A673 (cell line): ENCODE measurements around the gene ROM1. TPM values are rescaled to one million over a fixed set of nuclear protein-coding genes. Genes with fewer than 3 reads are reported as not detected.

Experiments
- BruUV-seq: library from RNA; stranded (reverse); fragments of 400-500 nt; replicated peaks from 2 replicates; lab custom pipeline; 2021; lab: Mats Ljungman, UMichigan
- CTCF ChIA-PET: fragments of 300-600 bp; sonication (Branson Sonifier 250); formaldehyde crosslinking; loops from one replicate; lab custom pipeline; 2022; ENCODE audit warnings: antibody characterized with exemption; lab: Charles Lee
- POLR2A ChIA-PET: fragments of 300-600 bp; sonication (Branson Sonifier 250); formaldehyde crosslinking; loops from one replicate; lab custom pipeline; 2022; ENCODE audit warnings: antibody characterized with exemption; ENCODE audit not compliant: low non-redundant PET; lab: Charles Lee
- DNase-seq: peaks from one replicate; pipeline ENCODE4 v3.0.0-alpha.2; 2015; ENCODE audit warnings: low spot score
- H3K27ac ChIP-seq: fragments of 200-600 bp; sonication (generic); 2 replicates; pipeline ENCODE4 v1.5.1; 2016; ENCODE audit warnings: mixed run types, low read depth, mild to moderate bottlenecking, mixed read lengths, antibody characterized with exemption, low read length; ENCODE audit not compliant: poor library complexity, severe bottlenecking
- H3K27me3 ChIP-seq: fragments of 200-600 bp; sonication (generic); replicated peaks from 2 replicates; pipeline ENCODE4 v1.6.1; 2017; ENCODE audit warnings: mixed run types, low read depth, mild to moderate bottlenecking, mixed read lengths, antibody characterized with exemption, low read length; ENCODE audit not compliant: insufficient read depth, poor library complexity
- H3K36me3 ChIP-seq: fragments of 200-600 bp; sonication (generic); 2 replicates; pipeline ENCODE4 v1.6.1; 2016; ENCODE audit warnings: mixed run types, mild to moderate bottlenecking, mixed read lengths, antibody characterized with exemption, low read length; ENCODE audit not compliant: insufficient read depth, poor library complexity, severe bottlenecking
- H3K4me1 ChIP-seq: fragments of 200-600 bp; sonication (generic); 2 replicates; pipeline ENCODE4 v1.6.1; 2017; ENCODE audit warnings: mixed run types, mild to moderate bottlenecking, mixed read lengths, antibody characterized with exemption, low read length; ENCODE audit not compliant: insufficient read depth, poor library complexity, severe bottlenecking
- H3K4me3 ChIP-seq: fragments of 200-600 bp; sonication (generic); 2 replicates; pipeline ENCODE4 v1.5.1; 2016; ENCODE audit warnings: low read depth, mixed run types, mild to moderate bottlenecking, mixed read lengths, low read length; ENCODE audit not compliant: poor library complexity, severe bottlenecking
- H3K9me3 ChIP-seq: fragments of 200-600 bp; sonication (generic); 2 replicates; pipeline ENCODE4 v1.6.1; 2016; ENCODE audit warnings: mixed run types, low read depth, mild to moderate bottlenecking, mixed read lengths, antibody characterized with exemption, low read length; ENCODE audit not compliant: poor library complexity, severe bottlenecking
- EZH2 ChIP-seq: fragments of 200-600 bp; sonication (generic); IDR thresholded peaks from 2 replicates; pipeline ENCODE4 v1.6.1; 2017; ENCODE audit warnings: borderline replicate concordance, low read depth, mild to moderate bottlenecking, mixed read lengths, antibody characterized with exemption, low read length; ENCODE audit not compliant: poor library complexity, severe bottlenecking
- intact Hi-C: fragments of 100-400 bp; cut with micrococcal nuclease; formaldehyde crosslinking; loops from one replicate; pipeline ENCODE4 v1.10.0; 2022; ENCODE audit not compliant: unreplicated experiment
- total RNA-seq: library from RNA; stranded (reverse); gene quantifications from 2 replicates; pipeline ENCODE4 v1.2.3, GENCODE V29; 2021
- TF ChIP-seq, protein P1 (sequence below): fragments of 300-800, 200-600 bp; sonication (generic); conservative IDR thresholded peaks from 2 replicates; pipeline ENCODE4 v1.5.1; 2017; ENCODE audit warnings: low read depth, mild to moderate bottlenecking, antibody characterized with exemption, low read length, moderate library complexity, mixed read lengths

The ROM1 gene
- total RNA-seq, 1 experiment from 2014 or later: 1.1 TPM

GRCh38 chr11:62645946-62646824, 33.1 kb downstream of the ROM1 start, which contains the start of gene GANAB:
Gene GANAB, minus strand, starts transcription at chr11:62646613. Its CDS starts 14 bp downstream, at chr11:62646599.
- TF ChIP-seq EZH2: no peak
- TF ChIP-seq, protein P1, sequence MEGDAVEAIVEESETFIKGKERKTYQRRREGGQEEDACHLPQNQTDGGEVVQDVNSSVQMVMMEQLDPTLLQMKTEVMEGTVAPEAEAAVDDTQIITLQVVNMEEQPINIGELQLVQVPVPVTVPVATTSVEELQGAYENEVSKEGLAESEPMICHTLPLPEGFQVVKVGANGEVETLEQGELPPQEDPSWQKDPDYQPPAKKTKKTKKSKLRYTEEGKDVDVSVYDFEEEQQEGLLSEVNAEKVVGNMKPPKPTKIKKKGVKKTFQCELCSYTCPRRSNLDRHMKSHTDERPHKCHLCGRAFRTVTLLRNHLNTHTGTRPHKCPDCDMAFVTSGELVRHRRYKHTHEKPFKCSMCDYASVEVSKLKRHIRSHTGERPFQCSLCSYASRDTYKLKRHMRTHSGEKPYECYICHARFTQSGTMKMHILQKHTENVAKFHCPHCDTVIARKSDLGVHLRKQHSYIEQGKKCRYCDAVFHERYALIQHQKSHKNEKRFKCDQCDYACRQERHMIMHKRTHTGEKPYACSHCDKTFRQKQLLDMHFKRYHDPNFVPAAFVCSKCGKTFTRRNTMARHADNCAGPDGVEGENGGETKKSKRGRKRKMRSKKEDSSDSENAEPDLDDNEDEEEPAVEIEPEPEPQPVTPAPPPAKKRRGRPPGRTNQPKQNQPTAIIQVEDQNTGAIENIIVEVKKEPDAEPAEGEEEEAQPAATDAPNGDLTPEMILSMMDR: no peak
- peaks cover 47% of the 10 kb centered on the region for H3K36me3 ChIP-seq
- BruUV-seq: no TSS peak
- H3K9me3 ChIP-seq: no peaks in the 10 kb centered on the region
- H3K4me3 ChIP-seq: peak within 1 kb of the TSS; percentile 96
- CTCF ChIA-PET: interaction anchor here (0.6 kb wide), 2 partner anchors 101 to 1507 kb away, joined by 3 to 11 read pairs; no protein-coding TSS in a partner anchor
- POLR2A ChIA-PET: interaction anchor here (0.6 kb wide), 1 partner anchor 18 kb away, joined by 9 read pairs; no protein-coding TSS in a partner anchor
- no peaks in the 10 kb centered on the region for H3K27me3 ChIP-seq
- intact Hi-C loops: no loop called here
- peak; percentile 100 for DNase-seq
- peaks cover 8% of the 10 kb centered on the region for H3K4me1 ChIP-seq
- H3K27ac ChIP-seq: peak within 1 kb of the TSS; percentile 97

GRCh38 chr11:62646825-62647608, 34.0 kb downstream of the ROM1 start:
- no peak for DNase-seq
- no peak for TF ChIP-seq EZH2
- TF ChIP-seq, protein P1: no peak
- H3K27me3 ChIP-seq: no peaks in the 10 kb centered on the region
- POLR2A ChIA-PET: interaction anchor here (0.6 to 0.8 kb wide), 2 partner anchors 18 to 19 kb away, joined by 3 to 9 read pairs; partner anchors contain the start of gene C11orf98
- CTCF ChIA-PET: no interaction called here
- peak overlapping the region; percentile 97 for H3K27ac ChIP-seq
- intact Hi-C loops: no loop called here
- peaks cover 14% of the 10 kb centered on the region for H3K4me1 ChIP-seq
- no peaks in the 10 kb centered on the region for H3K9me3 ChIP-seq
- BruUV-seq: no TSS peak
- H3K4me3 ChIP-seq: peak overlapping the region; percentile 96
- H3K36me3 ChIP-seq: peaks cover 47% of the 10 kb centered on the region

- CTCF ChIA-PET: no interaction called here
- no peak for DNase-seq
- Histone ChIP-seq H3K27me3 (no peaks in the 10 kb centered on the region), H3K36me3 (peaks cover 45% of the 10 kb centered on the region), H3K9me3 (no peaks in the 10 kb centered on the region), H3K4me1 (peaks cover 19% of the 10 kb centered on the region), H3K27ac (no peak overlapping the region), H3K4me3 (no peak overlapping the region)
- no peak for TF ChIP-seq EZH2
- TF ChIP-seq, protein P1: no peak
- BruUV-seq: no TSS peak
- intact Hi-C loops: no loop called here
- POLR2A ChIA-PET: interaction anchor here (0.8 kb wide), 1 partner anchor 17 kb away, joined by 3 read pairs; the partner anchor contains the start of gene C11orf98
Observed at GRCh38 chr11:62647609-62648005, 34.5 kb downstream of the ROM1 start.
